Karpas-422 (cell line): ENCODE data around the gene PCDH15. TPM values are rescaled to one million over a fixed set of nuclear protein-coding genes. Genes with fewer than 3 reads are reported as not detected.
"Not testable (repeated sequence)": the region's sequence is repeated elsewhere in the genome, so short reads cannot be mapped to it uniquely, and the experiment has no call there.

Source experiments
- DNase-seq: peaks from one replicate; pipeline ENCODE4 v3.0.0-alpha.2; 2015
- H2AFZ ChIP-seq: fragments of 200-600 bp; sonication (generic); 2 replicates; pipeline ENCODE4 v1.6.1; 2014; ENCODE audit warnings: antibody characterized with exemption, low read length, mixed read lengths
- H3K27ac ChIP-seq: fragments of 200-600 bp; sonication (generic); 2 replicates; pipeline ENCODE4 v1.5.1; 2014; ENCODE audit warnings: mild to moderate bottlenecking, low read length, moderate library complexity
- H3K27me3 ChIP-seq: fragments of 200-600 bp; sonication (generic); 2 replicates; pipeline ENCODE4 v1.6.1; 2014; ENCODE audit warnings: low read length, mixed read lengths
- H3K36me3 ChIP-seq: fragments of 200-600 bp; sonication (generic); 2 replicates; pipeline ENCODE4 v1.6.1; 2014; ENCODE audit warnings: low read length, mixed read lengths; ENCODE audit not compliant: insufficient read depth
- H3K4me1 ChIP-seq: fragments of 200-600 bp; sonication (generic); 2 replicates; pipeline ENCODE4 v1.6.1; 2014; ENCODE audit warnings: mild to moderate bottlenecking, low read length, mixed read lengths
- H3K4me2 ChIP-seq: fragments of 200-600 bp; sonication (generic); 2 replicates; pipeline ENCODE4 v1.6.1; 2014; ENCODE audit warnings: low read length, low read depth, mild to moderate bottlenecking; ENCODE audit not compliant: poor library complexity, severe bottlenecking
- H3K4me3 ChIP-seq: fragments of 200-600 bp; sonication (generic); 2 replicates; pipeline ENCODE4 v1.5.1; 2014; ENCODE audit warnings: mild to moderate bottlenecking, antibody characterized with exemption, low read length, mixed read lengths
- H3K79me2 ChIP-seq: fragments of 200-600 bp; sonication (generic); 2 replicates; pipeline ENCODE4 v1.6.1; 2014; ENCODE audit warnings: mild to moderate bottlenecking, low read length, mixed read lengths
- H3K9ac ChIP-seq: fragments of 200-600 bp; sonication (generic); 2 replicates; pipeline ENCODE4 v1.6.0; 2014; ENCODE audit warnings: low read length
- H3K9me2 ChIP-seq: fragments of 200-600 bp; sonication (generic), shearing (Covaris generic); replicated peaks from 2 replicates; pipeline ENCODE4 v1.6.0; 2014; ENCODE audit warnings: mild to moderate bottlenecking, low read length, moderate library complexity; ENCODE audit not compliant: insufficient read depth
- H3K9me3 ChIP-seq: fragments of 300-700, 200-600 bp; sonication (generic); 2 replicates; pipeline ENCODE4 v1.6.1; 2014; ENCODE audit warnings: low read length, mixed read lengths
- H4K20me1 ChIP-seq: fragments of 200-600 bp; sonication (generic); 2 replicates; pipeline ENCODE4 v1.6.1; 2014; ENCODE audit warnings: mild to moderate bottlenecking, antibody characterized with exemption, low read length, low read depth; ENCODE audit not compliant: insufficient read depth
- total RNA-seq: library from RNA; depleted of rRNA; stranded (reverse); fragments of >200 nt; shearing (Covaris generic); gene quantifications from 2 replicates; pipeline ENCODE4 v1.2.3, GENCODE V29; 2014; ENCODE audit warnings: low replicate concordance

The PCDH15 gene
- total RNA-seq, 1 experiment from 2014 or later = not detected

DNA sequence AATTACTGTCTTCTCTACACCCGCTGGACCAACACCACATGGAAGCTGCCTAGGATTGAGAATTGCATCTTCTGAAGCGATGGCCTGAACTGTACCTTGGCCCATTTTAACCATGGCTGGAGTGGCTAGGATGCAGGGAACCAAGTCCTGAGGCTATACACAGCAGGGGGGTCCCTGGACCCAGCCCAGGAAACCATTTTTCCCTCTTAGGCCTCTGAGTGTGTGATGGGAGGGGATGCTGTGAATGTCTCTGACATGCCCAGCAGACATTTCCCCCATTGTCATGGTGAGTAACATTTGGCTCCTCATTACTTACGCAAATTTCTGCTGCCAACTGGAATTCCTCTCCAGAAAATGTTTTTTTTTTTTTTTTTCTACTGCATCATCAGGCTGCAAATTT, 822.7 kb downstream of the PCDH15 start:
- H3K27ac ChIP-seq = no peak overlapping the region
- H4K20me1 ChIP-seq = no peaks in the 10 kb centered on the region
- no peak overlapping the region for H3K4me3 ChIP-seq
- no peak for DNase-seq
- no peak overlapping the region for H3K4me2 ChIP-seq
- H3K79me2 ChIP-seq = no peaks in the 10 kb centered on the region
- no peaks in the 10 kb centered on the region for H3K36me3 ChIP-seq
- peaks cover 8% of the 10 kb centered on the region for H3K9me3 ChIP-seq
- no peaks in the 10 kb centered on the region for H3K4me1 ChIP-seq
- no peaks in the 10 kb centered on the region for H3K27me3 ChIP-seq
- H3K9me2 ChIP-seq = no peaks in the 10 kb centered on the region
- H2AFZ ChIP-seq = no peak overlapping the region
- no peak overlapping the region for H3K9ac ChIP-seq

DNA sequence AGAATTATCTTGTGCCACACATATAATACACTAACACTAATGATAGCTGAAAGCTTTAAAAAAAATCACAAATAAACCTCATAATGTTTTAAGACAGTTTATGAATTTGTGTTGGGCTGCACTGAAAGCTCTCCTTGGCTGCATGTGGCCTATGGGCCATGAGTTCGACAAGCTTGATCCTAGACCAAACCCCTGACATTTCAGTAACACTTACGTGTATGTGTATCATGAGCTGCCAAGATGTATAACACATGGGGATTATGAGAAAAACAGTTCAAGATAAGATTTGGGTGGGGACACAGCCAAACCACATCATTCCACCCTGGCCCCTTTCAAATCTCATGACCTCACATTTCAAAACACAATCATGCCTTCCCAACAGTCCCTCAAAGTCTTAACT, 823.8 kb downstream of the PCDH15 start:
- Histone ChIP-seq H3K4me2 (no peak overlapping the region), H3K4me3 (no peak overlapping the region), H3K9me3 (peaks cover 8% of the 10 kb centered on the region), H4K20me1 (no peaks in the 10 kb centered on the region), H3K4me1 (no peaks in the 10 kb centered on the region), H3K79me2 (no peaks in the 10 kb centered on the region), H3K27me3 (no peaks in the 10 kb centered on the region), H3K27ac (no peak overlapping the region), H3K9ac (no peak overlapping the region), H3K9me2 (no peaks in the 10 kb centered on the region), H3K36me3 (no peaks in the 10 kb centered on the region), H2AFZ (no peak overlapping the region)
- DNase-seq = no peak

- Histone ChIP-seq H4K20me1 (no peaks in the 10 kb centered on the region), H3K27me3 (no peaks in the 10 kb centered on the region), H3K9ac (no peak overlapping the region), H3K4me3 (no peak overlapping the region), H3K9me2 (no peaks in the 10 kb centered on the region), H2AFZ (no peak overlapping the region), H3K27ac (no peak overlapping the region), H3K9me3 (peaks cover 29% of the 10 kb centered on the region), H3K79me2 (no peaks in the 10 kb centered on the region), H3K36me3 (no peaks in the 10 kb centered on the region), H3K4me2 (no peak overlapping the region), H3K4me1 (no peaks in the 10 kb centered on the region)
- DNase-seq = no peak
These were observed 843.6 kb downstream of the PCDH15 start for GRCh38 chr10:53957401-53957800.

DNA sequence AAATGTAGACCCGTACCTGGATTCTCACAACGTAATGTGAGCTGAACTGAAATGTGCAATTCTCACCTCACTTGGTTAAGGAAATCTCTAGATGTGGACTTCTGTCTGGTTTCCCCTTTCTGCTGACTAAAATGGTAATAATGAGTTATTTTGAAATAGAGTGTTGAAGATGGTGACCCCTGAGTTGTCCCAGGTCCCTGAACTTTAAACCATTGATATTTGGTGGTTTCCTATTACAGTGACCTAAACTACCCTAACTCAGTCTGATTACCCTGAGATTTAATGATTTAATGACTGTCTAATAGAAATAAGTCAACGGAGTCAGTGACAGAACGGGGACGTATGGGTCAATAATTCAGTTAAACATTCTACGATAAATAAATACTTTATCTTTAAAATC, 845.9 kb downstream of the PCDH15 start:
- Histone ChIP-seq H3K27me3 (no peaks in the 10 kb centered on the region), H2AFZ (no peak overlapping the region), H3K4me1 (no peaks in the 10 kb centered on the region), H3K79me2 (no peaks in the 10 kb centered on the region), H4K20me1 (no peaks in the 10 kb centered on the region), H3K4me2 (no peak overlapping the region), H3K9ac (no peak overlapping the region), H3K27ac (no peak overlapping the region), H3K9me3 (peaks cover 31% of the 10 kb centered on the region), H3K9me2 (no peaks in the 10 kb centered on the region), H3K4me3 (no peak overlapping the region), H3K36me3 (no peaks in the 10 kb centered on the region)
- no peak for DNase-seq

DNA sequence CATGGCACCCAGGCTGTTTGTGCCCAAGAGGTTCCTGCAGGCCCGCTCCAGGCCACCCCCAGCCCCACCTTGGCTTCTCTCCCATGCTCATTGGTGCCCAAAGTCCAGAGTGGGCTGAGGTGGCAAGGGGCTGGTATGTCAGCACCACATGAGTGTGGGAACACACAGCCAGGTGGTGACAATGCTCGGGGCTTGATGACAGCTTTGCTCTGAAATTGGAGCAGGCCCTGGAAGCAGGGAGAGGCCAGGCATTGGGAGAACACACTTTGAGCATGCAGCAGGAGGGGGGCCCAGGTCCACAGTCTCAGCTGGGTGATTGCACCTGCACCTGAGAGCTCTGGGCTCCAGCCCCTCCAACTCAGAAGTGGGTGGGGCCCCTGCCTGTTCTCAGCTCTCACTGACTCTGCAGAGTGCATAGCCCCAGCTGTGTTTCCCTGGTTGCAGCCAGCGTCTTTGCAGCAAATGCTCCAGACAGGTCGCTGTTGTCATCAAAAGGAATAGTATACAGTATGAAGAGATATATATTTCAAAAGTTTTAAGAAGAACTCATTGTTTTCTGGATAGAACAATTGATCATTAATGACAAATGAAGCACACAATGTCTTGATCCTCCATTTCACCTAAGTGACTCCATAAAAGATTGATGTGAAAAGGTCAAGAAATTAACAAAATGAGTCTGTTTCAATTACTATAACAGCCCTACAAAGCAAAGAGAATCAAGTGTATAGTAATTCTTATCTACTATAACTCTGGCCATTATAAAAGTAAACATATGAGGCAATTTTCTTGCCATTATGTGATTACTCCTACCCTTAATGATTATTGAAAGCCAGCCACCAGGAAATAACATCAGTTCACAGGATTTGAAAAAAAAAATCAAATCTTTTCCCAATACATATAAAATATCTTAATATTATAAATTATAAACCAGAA, 848.1 kb downstream of the PCDH15 start:
- Histone ChIP-seq H3K79me2 (no peaks in the 10 kb centered on the region), H3K9ac (no peak overlapping the region), H3K4me3 (no peak overlapping the region), H3K4me1 (no peaks in the 10 kb centered on the region), H3K36me3 (no peaks in the 10 kb centered on the region), H3K27ac (no peak overlapping the region), H3K27me3 (no peaks in the 10 kb centered on the region), H4K20me1 (no peaks in the 10 kb centered on the region), H3K9me3 (peaks cover 44% of the 10 kb centered on the region), H3K9me2 (no peaks in the 10 kb centered on the region), H3K4me2 (no peak overlapping the region), H2AFZ (no peak overlapping the region)
- no peak for DNase-seq

DNA sequence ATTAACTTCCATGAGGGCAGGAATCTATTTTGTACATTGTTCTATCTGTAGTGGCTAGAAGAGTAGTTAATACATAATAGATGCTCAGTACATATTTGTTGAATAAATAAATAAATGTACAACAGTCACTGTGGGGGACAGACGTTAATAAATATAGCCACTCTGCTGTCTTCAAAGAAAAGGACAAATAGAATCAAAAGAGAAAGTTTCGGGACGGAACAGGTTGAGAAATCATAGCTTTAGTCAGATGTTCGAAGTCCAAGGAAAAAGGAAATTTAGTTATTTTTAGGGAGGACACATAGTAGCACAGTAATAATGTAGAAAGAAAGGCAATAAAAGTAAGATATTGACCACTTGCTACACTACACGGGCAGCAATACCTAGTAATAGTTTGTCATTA, 861.4 kb downstream of the PCDH15 start:
- Histone ChIP-seq H3K36me3 (no peaks in the 10 kb centered on the region), H3K4me3 (no peak overlapping the region), H3K9me2 (no peaks in the 10 kb centered on the region), H3K4me2 (no peak overlapping the region), H3K27ac (no peak overlapping the region), H3K27me3 (no peaks in the 10 kb centered on the region), H4K20me1 (no peaks in the 10 kb centered on the region), H3K4me1 (no peaks in the 10 kb centered on the region), H3K9ac (no peak overlapping the region), H2AFZ (no peak overlapping the region), H3K9me3 (peaks cover 33% of the 10 kb centered on the region), H3K79me2 (no peaks in the 10 kb centered on the region)
- no peak for DNase-seq

- Histone ChIP-seq H3K4me1 (no peaks in the 10 kb centered on the region), H2AFZ (no peak overlapping the region), H3K9ac (no peak overlapping the region), H3K27ac (no peak overlapping the region), H3K9me3 (peaks cover 38% of the 10 kb centered on the region), H3K79me2 (no peaks in the 10 kb centered on the region), H4K20me1 (no peaks in the 10 kb centered on the region), H3K27me3 (no peaks in the 10 kb centered on the region), H3K36me3 (no peaks in the 10 kb centered on the region), H3K9me2 (no peaks in the 10 kb centered on the region), H3K4me2 (no peak overlapping the region), H3K4me3 (no peak overlapping the region)
- no peak for DNase-seq
These were observed 870.4 kb downstream of the PCDH15 start for GRCh38 chr10:53930648-53931047.

GRCh38 chr10:53924051-53924700, 876.9 kb downstream of the PCDH15 start:
- not testable (repeated sequence) for H3K4me1 ChIP-seq, H3K4me3 ChIP-seq, H3K79me2 ChIP-seq, H3K9me2 ChIP-seq, H3K27ac ChIP-seq, H4K20me1 ChIP-seq, H3K27me3 ChIP-seq, H3K9ac ChIP-seq, H3K4me2 ChIP-seq, DNase-seq, H2AFZ ChIP-seq, H3K36me3 ChIP-seq
- H3K9me3 ChIP-seq = peaks cover 33% of the 10 kb centered on the region
